K562 (cell line): Measurements from ENCODE around the gene ARHGAP4. TPM values are rescaled to one million over a fixed set of nuclear protein-coding genes. Genes with fewer than 3 reads are reported as not detected.

Experiments
- CLOCK ChIP-seq: fragments of 250-450 bp; sonication (Bioruptor Pico); IDR thresholded peaks from 2 replicates; pipeline ENCODE4 v1.4.0; 2020; ENCODE audit warnings: mild to moderate bottlenecking, moderate library complexity, borderline replicate concordance
- CSDE1 ChIP-seq, 2 experiments: fragments of 450-650 bp; IDR thresholded peaks; 2 replicates each; pipeline ENCODE4 v1.6.1; 2016; ENCODE audit warnings: mild to moderate bottlenecking in 1 of 2
- ELK3 ChIP-seq: fragments of 450-650 bp; formaldehyde crosslinking; IDR thresholded peaks from 2 replicates; pipeline ENCODE4 v1.4.0; 2020; ENCODE audit warnings: mild to moderate bottlenecking
- FOXK2 ChIP-seq, 2 experiments: fragments of 450-650 bp; IDR thresholded peaks in 1 of 2; conservative IDR thresholded peaks in 1 of 2; 2 replicates each; pipeline ENCODE4 v1.6.1; 2016; ENCODE audit warnings: low read depth in 2 of 2, mild to moderate bottlenecking in 1 of 2
- HCFC1 ChIP-seq: IDR thresholded peaks from 2 replicates; pipeline ENCODE4 v1.6.1; 2012; ENCODE audit warnings: low read depth, low read length, improper control_type of control experiment
- HDAC8 ChIP-seq: fragments of 450-650 bp; IDR thresholded peaks from 2 replicates; pipeline ENCODE4 v1.6.1; 2016; ENCODE audit warnings: mild to moderate bottlenecking, missing genetic modification characterization, moderate library complexity, missing compliant biosample characterization
- HOMEZ ChIP-seq: fragments of 250-450 bp; sonication (Bioruptor Pico); IDR thresholded peaks from 2 replicates; pipeline ENCODE4 v1.4.0; 2020; ENCODE audit warnings: mild to moderate bottlenecking, moderate library complexity
- MTF1 ChIP-seq: fragments of 250-450 bp; sonication (Bioruptor Pico); IDR thresholded peaks from 2 replicates; pipeline ENCODE4 v1.9.0; 2021; ENCODE audit warnings: moderate library complexity, mild to moderate bottlenecking, inconsistent platforms, borderline replicate concordance
- NR2C2 ChIP-seq, 2 experiments: fragments of 200-800 bp in 1 of 2; sonication (Bioruptor generic) in 1 of 2; sonication (generic) in 1 of 2; formaldehyde crosslinking in 1 of 2; IDR thresholded peaks; 2 replicates each; pipeline versions ENCODE4 v1.6.1 to v1.8.0; 2016 to 2022; ENCODE audit warnings: mild to moderate bottlenecking in 1 of 2, missing compliant biosample characterization in 1 of 2, missing genetic modification characterization in 1 of 2, missing genetic modification reagents in 1 of 2
- OTX1 ChIP-seq: fragments of 450-650 bp; formaldehyde crosslinking; IDR thresholded peaks from 2 replicates; pipeline ENCODE4 v1.4.0; 2022; ENCODE audit warnings: mild to moderate bottlenecking
- PHF8 ChIP-seq: fragments of 200-600 bp; sonication (generic); IDR thresholded peaks from 2 replicates; pipeline ENCODE4 v1.6.1; 2012; ENCODE audit warnings: mixed run types, mild to moderate bottlenecking, inconsistent platforms, low read length, moderate library complexity, borderline replicate concordance
- POLR2AphosphoS2 ChIP-seq: IDR thresholded peaks from 2 replicates; pipeline ENCODE4 v1.6.1; 2012; ENCODE audit warnings: low read length, improper control_type of control experiment
- SMARCB1 ChIP-seq: IDR thresholded peaks from 2 replicates; pipeline ENCODE4 v1.6.1; 2011; ENCODE audit warnings: improper control_type of control experiment, low read depth; ENCODE audit not compliant: insufficient read length
- ZBTB49 ChIP-seq: sonication (generic); formaldehyde crosslinking; IDR thresholded peaks from 2 replicates; pipeline ENCODE4 v1.8.0; 2022; ENCODE audit warnings: missing genetic modification reagents, mild to moderate bottlenecking, borderline replicate concordance
- ZNF143 ChIP-seq: sonication (generic); formaldehyde crosslinking; IDR thresholded peaks from 2 replicates; pipeline ENCODE4 v1.9.0; 2022; ENCODE audit warnings: mild to moderate bottlenecking, missing genetic modification reagents
- ZNF23 ChIP-seq: fragments of 250-450 bp; sonication (Bioruptor Pico); IDR thresholded peaks from 2 replicates; pipeline ENCODE4 v1.4.0; 2020; ENCODE audit warnings: mild to moderate bottlenecking
- ZNF511 ChIP-seq: sonication (generic); formaldehyde crosslinking; IDR thresholded peaks from 2 replicates; pipeline ENCODE4 v1.8.0; 2022; ENCODE audit warnings: mild to moderate bottlenecking, missing genetic modification reagents
- polyA plus RNA-seq, 8 experiments: library from polyadenylated mRNA; depleted of rRNA in 4 of 8; stranded (reverse) in 5 of 8; unstranded in 3 of 8; fragments of >200 nt; fragmentation: Nextera tagmentation in 2 of 8; fragmentation: Illumina TruSeq in 1 of 8; extraction: Ambion mirVana in 2 of 8; extraction: Trizol in 1 of 8; gene quantifications; 2 replicates each; pipeline versions ENCODE4 v1.2.1 to v1.2.3, GENCODE V29; 2011 to 2014; ENCODE audit warnings: inconsistent platforms in 1 of 8, missing spikeins in 1 of 8
- total RNA-seq, 7 experiments: library from RNA; depleted of rRNA in 6 of 7; stranded (reverse); fragments of >200 nt in 6 of 7; fragmentation: Illumina TruSeq in 2 of 7; extraction: Trizol in 2 of 7; gene quantifications; 2 replicates each; pipeline versions ENCODE4 v1.2.1 to v1.2.3, GENCODE V29; 2011 to 2021; ENCODE audit warnings: low replicate concordance in 1 of 7

The ARHGAP4 gene
- total and polyA plus RNA-seq, 9 of the 15 experiments (the other 6 are each of a cell fraction or from before 2014, with no cell fraction given), result 0.30 to 81.8 (median 13.5) TPM

- peak in 1 of 2 experiments; percentile 95; a peak in 2 of 4 replicates for TF ChIP-seq CSDE1 (IDR thresholded peaks at IDR 0.05)
- TF ChIP-seq OTX1 (CRISPR knock-in tag), result no peak
- TF ChIP-seq ELK3, result no peak
- no peak for TF ChIP-seq ZNF23 (CRISPR knock-in tag)
- TF ChIP-seq ZBTB49 (CRISPR knock-in tag), result no peak
- TF ChIP-seq HCFC1, result peak; percentile 57
- TF ChIP-seq ZNF511 (CRISPR knock-in tag), result no peak; the same call in 1 of the 2 replicates
- no peak for TF ChIP-seq SMARCB1
- TF ChIP-seq PHF8, result peak; percentile 53
- TF ChIP-seq HDAC8, result peak; percentile 91
- no peak for TF ChIP-seq MTF1 (CRISPR knock-in tag)
- TF ChIP-seq HOMEZ (CRISPR knock-in tag), result no peak
- no peak for TF ChIP-seq ZNF143 (CRISPR knock-in tag)
- peak in 1 of 2 experiments; percentile 77; a peak in 3 of 4 replicates for TF ChIP-seq FOXK2 (conservative IDR thresholded peaks at IDR 0.05 in 1 of 2, IDR thresholded peaks at IDR 0.05 in 1 of 2; ENCODE audit: low read depth in 2 of 2)
- TF ChIP-seq NR2C2 (CRISPR knock-in tag; IDR thresholded peaks at IDR 0.05), result peak; percentile 64; the same call in 1 of the 2 replicates
- peak; percentile 86; the same call in 1 of the 2 replicates for TF ChIP-seq NR2C2 (tag; IDR thresholded peaks at IDR 0.05)
- TF ChIP-seq POLR2AphosphoS2, result peak; percentile 34; the same call in 1 of the 2 replicates
- TF ChIP-seq CLOCK (CRISPR knock-in tag), result no peak
Observed at GRCh38 chrX:153971450-153972367, 45.6 kb upstream of the ARHGAP4 start, which contains the start of gene HCFC1 (continued).
